Measurements from ENCODE around the gene PDE6D.

Gene PDE6D

DNA sequence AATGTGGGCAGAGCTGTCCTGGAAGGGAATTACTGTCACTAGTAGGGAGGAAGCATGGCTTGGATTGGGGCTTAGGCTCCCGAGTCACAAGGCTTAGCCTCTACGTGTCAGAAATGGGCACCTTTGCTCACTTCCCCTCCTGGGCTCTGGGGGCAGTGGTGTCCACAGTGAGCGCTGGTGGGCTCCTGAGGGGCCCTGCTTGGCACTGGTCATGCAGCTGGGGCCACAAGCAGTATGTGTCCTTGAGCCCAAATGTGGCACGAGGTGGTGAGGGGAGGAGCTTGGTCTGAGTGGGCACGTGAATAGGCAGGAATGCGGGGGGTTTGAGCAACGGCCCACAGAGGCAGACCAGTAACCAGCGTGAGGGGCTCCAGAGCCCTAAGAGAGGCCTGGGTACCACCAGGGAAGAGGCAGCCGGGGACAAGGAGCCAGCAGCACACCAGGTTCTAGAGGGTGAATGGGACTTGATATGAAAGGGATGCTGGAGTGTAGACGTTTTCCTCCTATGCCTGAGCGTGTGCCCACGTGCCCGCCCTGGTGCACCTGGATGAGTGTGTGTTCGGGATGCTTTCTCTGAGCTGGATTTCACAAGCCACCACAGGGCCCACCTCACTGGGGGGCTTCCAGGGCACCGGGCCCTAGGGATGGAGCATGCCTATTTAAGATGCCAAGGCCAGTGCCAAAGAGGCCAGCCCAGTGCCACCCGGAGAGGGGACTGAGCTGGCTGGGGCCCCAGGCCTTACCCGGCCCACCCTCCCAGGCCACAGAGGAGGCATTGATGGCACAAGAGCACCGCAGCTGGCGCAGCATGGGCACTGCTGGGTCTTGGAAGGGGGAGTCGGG lies 95.5 kb downstream of the PDE6D start:
- no peak for DNase-seq (ENCODE audit: low read depth in 3 of 3, low spot score in 1 of 3)

DNA sequence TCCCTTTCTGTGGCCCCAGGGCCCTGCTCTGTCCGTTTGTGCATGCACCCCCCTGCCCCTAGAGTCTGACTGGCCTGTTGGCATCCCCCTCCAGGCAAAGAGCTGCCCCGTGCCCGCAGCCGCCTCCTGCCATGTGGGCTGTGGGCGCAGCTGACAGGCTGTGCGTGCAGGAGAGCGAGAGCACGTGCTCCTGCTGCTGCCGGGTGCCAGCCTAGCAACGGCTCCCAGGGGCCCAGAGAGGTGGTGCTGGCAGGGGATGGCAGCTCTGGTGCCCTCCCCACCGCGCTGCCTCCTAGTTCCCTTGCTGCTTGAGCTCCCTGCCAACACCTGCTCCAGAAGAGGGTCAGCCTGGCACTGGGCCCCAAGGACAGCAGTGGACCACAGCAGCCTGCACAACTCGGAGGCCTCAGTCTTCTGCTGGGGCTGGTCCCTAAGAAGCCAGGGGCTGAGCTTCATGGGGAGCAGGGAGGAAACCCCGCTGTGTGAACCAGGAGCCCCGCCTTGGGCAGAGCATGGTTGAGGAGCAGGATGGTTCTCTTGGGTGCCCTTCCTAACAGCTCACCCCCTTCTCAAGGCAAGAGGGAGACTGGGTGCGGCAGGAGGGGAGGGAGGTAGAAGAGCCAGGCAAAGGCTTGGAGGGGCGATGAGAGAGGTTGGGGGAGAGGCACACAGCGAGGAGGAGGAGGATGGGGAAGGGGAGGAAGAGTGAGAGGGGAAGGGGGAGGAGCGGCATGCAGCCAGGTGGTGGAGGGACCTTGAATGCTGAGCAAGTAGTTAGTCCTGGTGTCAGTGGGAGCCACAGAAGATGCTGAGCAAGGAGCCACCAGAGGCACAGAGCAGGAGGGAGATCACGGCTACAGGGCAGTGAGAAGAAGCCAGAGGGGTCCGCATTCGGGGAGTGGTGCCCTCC lies 96.5 kb downstream of the PDE6D start:
- DNase-seq (ENCODE audit: low read depth in 3 of 3, low spot score in 1 of 3), result no peak

DNA sequence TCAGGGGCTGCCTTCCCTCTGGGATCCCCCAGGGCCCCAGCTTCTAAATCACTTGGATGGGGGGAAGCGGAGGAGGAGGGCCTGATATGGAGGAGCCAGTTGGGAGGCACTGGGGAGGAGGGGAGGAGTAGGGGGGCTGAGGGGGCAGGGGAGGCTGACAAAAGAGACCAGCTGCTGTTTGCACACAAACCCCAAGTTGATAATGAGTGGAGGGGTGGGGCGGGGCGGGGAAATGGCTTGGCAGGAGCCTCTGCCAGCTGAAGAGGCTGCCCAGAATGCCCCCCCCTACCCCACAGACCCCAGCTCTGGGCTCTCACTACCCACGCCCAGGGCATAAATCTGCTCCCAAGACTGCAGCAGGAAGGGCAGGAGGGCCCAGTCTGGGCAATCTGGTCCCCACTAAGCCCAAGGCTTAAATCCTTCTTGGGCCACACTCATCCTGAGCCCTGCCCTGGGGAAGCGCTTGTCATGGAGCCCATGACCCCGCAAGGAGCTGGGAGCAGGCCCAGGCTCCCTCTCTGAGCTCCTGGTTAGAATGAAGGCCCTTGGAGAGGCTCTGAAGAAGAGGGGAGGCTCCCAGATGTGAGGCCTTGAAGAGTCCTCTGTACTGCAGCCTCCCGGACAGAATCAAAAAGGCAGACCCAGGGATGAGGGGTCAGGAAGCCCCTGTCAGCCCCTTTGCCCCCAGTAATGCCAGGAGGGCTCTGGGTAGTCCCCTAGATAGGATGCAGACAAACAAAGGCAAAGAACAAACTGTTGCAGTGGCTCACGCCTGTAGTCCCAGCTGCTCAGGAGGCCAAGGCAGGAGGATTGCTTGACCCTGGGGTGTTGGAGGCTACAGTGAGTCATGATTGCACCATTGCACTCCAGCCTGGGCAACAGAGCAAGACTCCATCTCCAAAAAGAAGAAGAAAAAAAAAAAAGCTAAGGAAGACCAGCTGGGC lies 97.5 kb downstream of the PDE6D start:
- DNase-seq (ENCODE audit: low read depth in 3 of 3, low spot score in 1 of 3), result no peak

DNA sequence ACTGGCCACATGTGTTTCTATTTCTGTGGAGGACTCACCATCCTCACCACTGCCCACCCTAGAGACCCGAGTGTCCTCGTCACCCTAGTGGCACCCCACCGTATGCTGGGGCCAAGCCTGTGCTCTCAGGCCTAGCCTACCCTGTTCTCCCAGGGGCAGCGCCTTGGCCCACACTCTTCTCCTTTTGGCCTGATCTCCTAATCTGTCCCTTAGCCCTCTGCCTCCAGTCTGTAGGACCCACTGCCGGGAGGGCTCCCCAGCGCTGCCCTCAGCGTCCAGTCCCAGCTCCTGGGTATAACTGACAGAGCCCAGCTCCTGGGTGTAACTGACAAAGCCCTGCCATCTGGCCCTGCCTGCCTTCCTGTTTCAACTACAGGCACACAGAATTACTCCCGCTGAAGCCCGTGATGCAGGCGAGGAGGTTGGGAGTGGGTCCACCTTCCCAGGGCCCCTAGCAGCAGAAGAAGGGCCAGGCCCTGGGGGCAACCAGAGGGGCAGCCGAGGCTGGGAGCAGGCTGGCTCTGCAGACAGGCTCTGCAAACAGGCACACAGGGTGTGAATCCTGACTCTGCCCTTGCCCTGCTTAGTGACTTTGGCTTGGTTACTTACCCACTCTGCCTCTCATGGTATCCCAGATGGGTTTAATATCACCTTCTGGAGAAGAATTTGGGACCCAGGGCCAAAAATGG lies 98.3 kb downstream of the PDE6D start:
- no peak for DNase-seq (ENCODE audit: low read depth in 3 of 3, low spot score in 1 of 3)

Measured in stimulated activated CD4-positive, alpha-beta T cell treated with anti-CD3 and anti-CD28 coated beads, TNF-alpha, amount 100 ng/mL, for 1 hour (primary cell).